Chondrocyte (in vitro differentiated cells): Measurements from ENCODE around the gene PIK3R2. TPM values are rescaled to one million over a fixed set of nuclear protein-coding genes. Genes with fewer than 3 reads are reported as not detected.
A peak's percentile ranks its signal among the peaks of the same experiment; 100 is the strongest.
"Not testable (repeated sequence)": the region's sequence is repeated elsewhere in the genome, so short reads cannot be mapped to it uniquely, and the experiment has no call there.

Source experiments
- DNase-seq: peaks from one replicate; pipeline ENCODE4 v3.0.0; 2021; ENCODE audit warnings: mixed read lengths, low spot score
- H3K27ac Mint-ChIP-seq: one replicate; pipeline ENCODE4 v1.8.0; 2021; ENCODE audit warnings: mild to moderate bottlenecking, moderate library complexity, mixed read lengths; ENCODE audit not compliant: unreplicated experiment
- H3K27me3 Mint-ChIP-seq: 2 replicates; pipeline ENCODE4 v1.8.0; 2021; ENCODE audit warnings: low read depth, mixed read lengths
- H3K36me3 Mint-ChIP-seq: 2 replicates; pipeline ENCODE4 v1.8.0; 2021; ENCODE audit warnings: low read depth, mixed read lengths
- H3K4me1 Mint-ChIP-seq: 2 replicates; pipeline ENCODE4 v1.8.0; 2021; ENCODE audit warnings: low read depth, mild to moderate bottlenecking, mixed read lengths
- H3K4me3 Mint-ChIP-seq: one replicate; pipeline ENCODE4 v1.8.0; 2021; ENCODE audit warnings: mild to moderate bottlenecking, moderate library complexity, mixed read lengths; ENCODE audit not compliant: unreplicated experiment
- H3K9me3 Mint-ChIP-seq: 2 replicates; pipeline ENCODE4 v1.8.0; 2021; ENCODE audit warnings: low read depth, mixed read lengths
- CTCF ChIP-seq: fragments of 200-600 bp; sonication (generic); IDR thresholded peaks from 2 replicates; pipeline ENCODE4 v1.5.0; 2021; ENCODE audit warnings: antibody characterized with exemption, mild to moderate bottlenecking, moderate library complexity
- long read RNA-seq: library from polyadenylated mRNA; stranded (forward); transcript quantifications from one replicate; pipeline ENCODE4 v2.0.0, GENCODE V29; 2021
- total RNA-seq: library from RNA; stranded (reverse); gene quantifications from 3 replicates; pipeline ENCODE4 v1.2.1, GENCODE V29; 2021

PIK3R2 gene
- total RNA-seq = 67.6 to 96.3 TPM (median 73.1 TPM) in 3 replicates
- long read RNA-seq, full-length matches to known transcripts = 217 of 257 reads
- long read RNA-seq, partial matches to known transcripts = 17 of 257 reads
- long read RNA-seq, other reads (novel, unspliced or antisense) = 23 of 257 reads

GRCh38 chr19:18152817-18153555 lies at the start of gene PIK3R2:
Gene PIK3R2 (plus strand): TSS chr19:18153163. CDS start chr19:18155880, 2,717 bp downstream.
- DNase-seq = peak; percentile 99
- Mint-ChIP-seq H3K4me3 (peak within 1 kb of the TSS; percentile 89), H3K4me1 (peaks cover 36% of the 10 kb centered on the region), H3K27ac (peak within 1 kb of the TSS; percentile 97), H3K36me3 (peaks cover 1% of the 10 kb centered on the region), H3K27me3 (no peaks in the 10 kb centered on the region), H3K9me3 (no peaks in the 10 kb centered on the region)
- no peak for TF ChIP-seq CTCF

GRCh38 chr19:18104793-18105131 lies 48.2 kb upstream of the PIK3R2 start:
- Mint-ChIP-seq H3K27me3 (peaks cover 5% of the 10 kb centered on the region), H3K9me3 (no peaks in the 10 kb centered on the region), H3K36me3 (no peaks in the 10 kb centered on the region), H3K4me3 (peak overlapping the region; percentile 69), H3K4me1 (peaks cover 21% of the 10 kb centered on the region), H3K27ac (peak overlapping the region; percentile 90)
- no peak for TF ChIP-seq CTCF
- DNase-seq = no peak

- not testable (repeated sequence) for H3K27ac Mint-ChIP-seq, H3K4me3 Mint-ChIP-seq, DNase-seq, H3K27me3 Mint-ChIP-seq, H3K9me3 Mint-ChIP-seq, H3K36me3 Mint-ChIP-seq
- peaks cover 21% of the 10 kb centered on the region for H3K4me1 Mint-ChIP-seq
Measured at GRCh38 chr19:18105259-18105658, 47.7 kb upstream of the PIK3R2 start.

GRCh38 chr19:18107235-18107634 lies 45.7 kb upstream of the PIK3R2 start:
- Mint-ChIP-seq H3K27ac (no peak overlapping the region), H3K4me1 (peaks cover 21% of the 10 kb centered on the region), H3K27me3 (no peaks in the 10 kb centered on the region), H3K9me3 (no peaks in the 10 kb centered on the region), H3K36me3 (no peaks in the 10 kb centered on the region), H3K4me3 (no peak overlapping the region)
- no peak for DNase-seq
- no peak for TF ChIP-seq CTCF

GRCh38 chr19:18108897-18109296 lies 44.1 kb upstream of the PIK3R2 start:
- H3K4me3 Mint-ChIP-seq = peak overlapping the region; percentile 67
- DNase-seq = no peak
- H3K27ac Mint-ChIP-seq = no peak overlapping the region
- H3K9me3 Mint-ChIP-seq = no peaks in the 10 kb centered on the region
- peaks cover 18% of the 10 kb centered on the region for H3K4me1 Mint-ChIP-seq
- TF ChIP-seq CTCF = no peak
- H3K27me3 Mint-ChIP-seq = no peaks in the 10 kb centered on the region
- H3K36me3 Mint-ChIP-seq = no peaks in the 10 kb centered on the region

- H3K4me1 Mint-ChIP-seq = peaks cover 16% of the 10 kb centered on the region
- H3K4me3 Mint-ChIP-seq = peak overlapping the region; percentile 67
- TF ChIP-seq CTCF = no peak
- H3K27ac Mint-ChIP-seq = no peak overlapping the region
- no peaks in the 10 kb centered on the region for H3K36me3 Mint-ChIP-seq
- DNase-seq = no peak
- no peaks in the 10 kb centered on the region for H3K27me3 Mint-ChIP-seq
- no peaks in the 10 kb centered on the region for H3K9me3 Mint-ChIP-seq
Measured at GRCh38 chr19:18109341-18109732, 43.6 kb upstream of the PIK3R2 start.
